ENCODE measurements around the gene APOL1. TPM values are rescaled to one million over a fixed set of nuclear protein-coding genes. Genes with fewer than 3 reads are reported as not detected.

The APOL1 gene
- total and polyA plus RNA-seq, 2 of the 13 experiments (the other 11 are each of a cell fraction or from before 2014, with no cell fraction given): 20.3 to 75.0 TPM

DNA sequence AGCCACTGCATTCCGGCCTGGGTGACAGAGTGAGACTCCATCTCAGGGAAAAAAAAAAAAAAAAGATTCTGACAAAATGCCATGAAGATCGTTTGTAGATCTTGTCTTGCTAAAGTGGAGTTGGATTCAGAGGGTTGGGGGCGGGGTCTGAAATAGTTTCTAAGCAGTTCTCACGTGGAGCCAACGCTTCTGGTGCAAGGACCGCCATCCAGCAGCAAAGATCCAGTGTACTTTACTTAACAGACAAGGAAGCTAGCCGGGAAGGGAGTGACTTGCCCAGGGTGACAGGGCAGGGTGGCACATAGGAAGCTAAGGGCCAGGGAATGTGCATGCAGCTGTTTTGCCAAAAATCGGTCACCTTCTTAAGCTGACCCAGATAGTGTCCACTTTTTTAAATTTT, 27.4 kb downstream of the APOL1 start:
- no peak overlapping the region for H3K4me3 ChIP-seq (replicated peaks in 1 of 3; ENCODE audit: insufficient read depth in 1 of 3, low read depth in 2 of 3, low read length in 3 of 3)
- H4K20me1 ChIP-seq (ENCODE audit: insufficient read depth, low read length): no peaks in the 10 kb centered on the region
- peak overlapping the region; percentile 78 for H3K27ac ChIP-seq (ENCODE audit: extremely low read length, insufficient read depth, low read length)
- TF ChIP-seq ZNF33A (CRISPR knock-in tag; IDR thresholded peaks at IDR 0.05; ENCODE audit: borderline replicate concordance) (no peak), RBAK (CRISPR knock-in tag; IDR thresholded peaks at IDR 0.05) (no peak), AGO2 (optimal IDR thresholded peaks at IDR 0.05; ENCODE audit: low read depth, low read length) (peak; percentile 12), ZBTB38 (CRISPR knock-in tag; IDR thresholded peaks at IDR 0.05) (peak; percentile 4; the same call in 1 of the 2 replicates), RBM22 (optimal IDR thresholded peaks at IDR 0.05; ENCODE audit: low read length) (peak; percentile 24)
- TF ChIP-seq, protein P1, sequence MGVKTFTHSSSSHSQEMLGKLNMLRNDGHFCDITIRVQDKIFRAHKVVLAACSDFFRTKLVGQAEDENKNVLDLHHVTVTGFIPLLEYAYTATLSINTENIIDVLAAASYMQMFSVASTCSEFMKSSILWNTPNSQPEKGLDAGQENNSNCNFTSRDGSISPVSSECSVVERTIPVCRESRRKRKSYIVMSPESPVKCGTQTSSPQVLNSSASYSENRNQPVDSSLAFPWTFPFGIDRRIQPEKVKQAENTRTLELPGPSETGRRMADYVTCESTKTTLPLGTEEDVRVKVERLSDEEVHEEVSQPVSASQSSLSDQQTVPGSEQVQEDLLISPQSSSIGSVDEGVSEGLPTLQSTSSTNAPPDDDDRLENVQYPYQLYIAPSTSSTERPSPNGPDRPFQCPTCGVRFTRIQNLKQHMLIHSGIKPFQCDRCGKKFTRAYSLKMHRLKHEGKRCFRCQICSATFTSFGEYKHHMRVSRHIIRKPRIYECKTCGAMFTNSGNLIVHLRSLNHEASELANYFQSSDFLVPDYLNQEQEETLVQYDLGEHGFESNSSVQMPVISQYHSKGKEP (CRISPR knock-in tag; IDR thresholded peaks at IDR 0.05): no peak
- TF ChIP-seq, protein P2, sequence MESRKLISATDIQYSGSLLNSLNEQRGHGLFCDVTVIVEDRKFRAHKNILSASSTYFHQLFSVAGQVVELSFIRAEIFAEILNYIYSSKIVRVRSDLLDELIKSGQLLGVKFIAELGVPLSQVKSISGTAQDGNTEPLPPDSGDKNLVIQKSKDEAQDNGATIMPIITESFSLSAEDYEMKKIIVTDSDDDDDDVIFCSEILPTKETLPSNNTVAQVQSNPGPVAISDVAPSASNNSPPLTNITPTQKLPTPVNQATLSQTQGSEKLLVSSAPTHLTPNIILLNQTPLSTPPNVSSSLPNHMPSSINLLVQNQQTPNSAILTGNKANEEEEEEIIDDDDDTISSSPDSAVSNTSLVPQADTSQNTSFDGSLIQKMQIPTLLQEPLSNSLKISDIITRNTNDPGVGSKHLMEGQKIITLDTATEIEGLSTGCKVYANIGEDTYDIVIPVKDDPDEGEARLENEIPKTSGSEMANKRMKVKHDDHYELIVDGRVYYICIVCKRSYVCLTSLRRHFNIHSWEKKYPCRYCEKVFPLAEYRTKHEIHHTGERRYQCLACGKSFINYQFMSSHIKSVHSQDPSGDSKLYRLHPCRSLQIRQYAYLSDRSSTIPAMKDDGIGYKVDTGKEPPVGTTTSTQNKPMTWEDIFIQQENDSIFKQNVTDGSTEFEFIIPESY (CRISPR knock-in tag; IDR thresholded peaks at IDR 0.05): 0 out of 2 replicates have a peak, but pooled peaks have one; percentile 35
- POLR2A ChIA-PET: interaction anchor here (1.2 kb wide), 1 partner anchor 30 kb away, joined by 4 read pairs; no protein-coding TSS in a partner anchor
- no peak for FAIRE-seq
- no peak for ATAC-seq
- H3K9ac ChIP-seq (ENCODE audit: insufficient read depth, low read depth, low read length): no peak overlapping the region
- no peak overlapping the region for H2AFZ ChIP-seq (ENCODE audit: low read length)
- no peak overlapping the region for H3K4me2 ChIP-seq (ENCODE audit: low read depth, low read length)
- H3K79me2 ChIP-seq (ENCODE audit: insufficient read depth, low read length): no peaks in the 10 kb centered on the region
- CTCF ChIA-PET (ENCODE audit: low intra/inter-chr PET ratio, low total read pairs): no interaction called here
- H3K9me3 ChIP-seq (ENCODE audit: low read length): no peaks in the 10 kb centered on the region
- BruUV-seq (replicated peaks): no TSS peak
- no peaks in the 10 kb centered on the region for H3K27me3 ChIP-seq (ENCODE audit: control insufficient read depth in 1 of 2, insufficient read depth in 2 of 2, low read length in 2 of 2)
- in situ Hi-C loops (cut with HindIII; ENCODE audit: extremely low pct_ligation_motif_present, low pct_unique_long_range_greater_than_20kb) (loop anchor here (10.0 kb wide), 1 partner anchor 46 kb away; the partner anchor contains the start of gene APOL2), intact Hi-C loops (cut with micrococcal nuclease; ENCODE audit: unreplicated experiment) (no loop called here)
- peaks cover 47% of the 10 kb centered on the region for H3K4me1 ChIP-seq (ENCODE audit: insufficient read depth, low read length)
- WGBS (ENCODE audit: low lambda C conversion rate): 71% methylated on average over 8 of the region's 8 CpGs
- peaks cover 22 to 29% of the 10 kb centered on the region in 2 experiments for H3K36me3 ChIP-seq (replicated peaks in 1 of 2; ENCODE audit: control insufficient read depth in 1 of 2, insufficient read depth in 2 of 2, low read length in 2 of 2)
- DNase-seq (ENCODE audit: low spot score): no peak
